GM20000 (cell line): ENCODE measurements around the gene SSBP4.

Experiments
- DNase-seq: peaks from one replicate; pipeline ENCODE4 v3.0.0; 2012; ENCODE audit warnings: low spot score
- CTCF ChIP-seq: IDR thresholded peaks from 2 replicates; pipeline ENCODE4 v1.5.1; 2012; ENCODE audit warnings: mild to moderate bottlenecking, control low read depth; ENCODE audit errors: extremely low read depth, missing control alignments

SSBP4 gene

DNA sequence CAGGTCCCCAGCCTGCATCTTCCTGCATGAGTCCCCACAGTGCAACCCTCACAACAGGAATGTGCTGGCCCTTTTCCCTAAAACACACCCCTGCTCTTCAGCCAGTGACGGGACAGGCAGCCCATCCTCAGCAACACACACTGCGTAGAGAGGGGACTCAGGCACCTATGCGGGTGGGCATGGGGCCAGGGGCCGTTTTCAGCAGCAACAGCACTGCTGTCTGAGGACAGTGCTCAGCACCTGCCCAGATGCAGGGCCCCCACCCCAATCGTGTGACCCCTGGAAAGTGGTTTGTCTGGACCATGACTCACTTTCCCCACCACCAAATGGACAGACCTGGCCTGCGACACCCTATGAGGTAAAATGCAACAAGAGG, 46.8 kb downstream of the SSBP4 start:
- TF ChIP-seq CTCF = no peak

GRCh38 chr19:18466354-18466753, 47.2 kb downstream of the SSBP4 start:
- no peak for DNase-seq
- TF ChIP-seq CTCF = no peak

More for the DNA sequence above, 46.8 kb downstream of the SSBP4 start:
- no peak for DNase-seq

GRCh38 chr19:18467978-18468377, 48.8 kb downstream of the SSBP4 start:
- TF ChIP-seq CTCF = no peak
- no peak for DNase-seq

GRCh38 chr19:18468517-18468916, 49.3 kb downstream of the SSBP4 start:
- DNase-seq = no peak
- TF ChIP-seq CTCF = no peak

GRCh38 chr19:18469069-18469846, 50.1 kb downstream of the SSBP4 start:
- TF ChIP-seq CTCF = peak; percentile 56

DNA sequence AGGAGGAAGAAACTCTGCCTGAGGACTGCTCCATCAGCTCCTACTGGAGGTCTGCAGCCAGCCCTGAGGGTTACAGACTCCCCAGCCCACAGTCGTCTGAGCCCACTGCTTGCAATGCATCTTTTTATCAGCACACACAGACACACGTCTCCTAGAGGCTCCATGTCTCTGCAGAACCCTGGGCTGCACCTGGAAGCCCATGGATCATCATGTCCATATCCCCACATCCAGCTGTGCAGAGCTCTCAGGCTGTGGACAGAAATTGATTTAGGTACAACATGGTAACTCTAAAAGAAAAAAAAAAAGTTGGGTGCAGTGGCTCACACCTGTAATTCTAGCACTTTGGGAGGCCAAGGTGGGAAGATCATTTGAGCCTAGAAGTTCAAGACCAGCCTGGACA, 51.6 kb downstream of the SSBP4 start:
- TF ChIP-seq CTCF = no peak
- DNase-seq = no peak

More at GRCh38 chr19:18469069-18469846, 50.1 kb downstream of the SSBP4 start:
- peak; percentile 64 for DNase-seq

DNA sequence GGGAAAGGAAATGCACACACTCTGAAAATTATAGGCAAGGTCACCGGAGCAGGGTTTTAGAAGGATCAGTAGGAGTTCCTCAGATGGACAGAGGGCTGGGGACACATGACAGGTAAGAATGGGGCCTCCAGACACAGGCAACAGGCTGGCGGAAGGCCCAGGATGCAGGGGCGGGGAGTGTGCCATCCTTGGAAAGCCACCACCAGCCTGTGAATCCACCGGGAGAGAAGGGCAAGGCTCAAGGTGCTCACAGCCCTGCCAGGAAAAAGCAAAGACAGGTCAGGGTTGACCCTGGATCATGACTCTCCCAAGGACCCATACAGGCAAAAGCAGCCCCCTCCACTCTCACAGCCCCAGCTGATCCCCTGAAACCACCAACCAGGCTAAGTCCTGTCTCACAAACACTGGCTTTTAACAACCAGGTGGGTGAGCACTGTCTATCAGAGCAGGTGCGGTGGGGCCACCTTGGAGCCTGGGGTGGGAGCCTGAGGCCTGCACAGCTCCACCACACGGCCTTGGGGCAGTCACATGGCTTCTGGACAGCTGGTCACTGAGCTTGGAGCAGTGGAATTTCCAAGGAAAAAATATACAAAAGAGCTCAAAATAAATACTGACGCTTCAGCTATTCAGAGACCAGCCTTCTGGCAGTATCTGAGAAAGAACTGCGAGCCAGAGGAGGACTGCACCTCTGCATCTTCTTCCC, 54.0 kb downstream of the SSBP4 start:
- no peak for TF ChIP-seq CTCF
- no peak for DNase-seq
